SK-N-SH treated with all-trans-retinoic acid at 6 μM for 48 hours (cell line): ENCODE measurements around the gene NUP214.

Source experiments
- ATAC-seq: fragments of 200-7000 bp; cut with Tn5 transposase; 3 replicates; pipeline ENCODE4 v1.9.1; 2020; ENCODE audit warnings: mild to moderate bottlenecking, moderate library complexity
- ARNTL ChIP-seq: fragments of 450-650 bp; formaldehyde crosslinking; IDR thresholded peaks from 2 replicates; pipeline ENCODE4 v1.5.0; 2020; ENCODE audit warnings: low read depth, mild to moderate bottlenecking, moderate library complexity, borderline replicate concordance
- BACH2 ChIP-seq: fragments of 250-450 bp; sonication (Bioruptor Pico); IDR thresholded peaks from 2 replicates; pipeline ENCODE4 v1.9.0; 2021; ENCODE audit warnings: mild to moderate bottlenecking, borderline replicate concordance
- CSDC2 ChIP-seq: fragments of 250-450 bp; sonication (Bioruptor Pico); IDR thresholded peaks from 2 replicates; pipeline ENCODE4 v1.5.0; 2020; ENCODE audit warnings: mild to moderate bottlenecking, moderate library complexity
- CSRNP3 ChIP-seq: fragments of 250-450 bp; sonication (Bioruptor Pico); IDR thresholded peaks from 2 replicates; pipeline ENCODE4 v1.5.1; 2021; ENCODE audit warnings: mild to moderate bottlenecking, moderate library complexity
- ESRRG ChIP-seq: fragments of 250-450 bp; sonication (Bioruptor Pico); IDR thresholded peaks from 2 replicates; pipeline ENCODE4 v1.6.1; 2021; ENCODE audit warnings: mild to moderate bottlenecking
- GLIS3 ChIP-seq: fragments of 250-450 bp; sonication (Bioruptor Pico); IDR thresholded peaks from 2 replicates; pipeline ENCODE4 v1.5.0; 2020; ENCODE audit warnings: mild to moderate bottlenecking, moderate library complexity
- PPARA ChIP-seq: fragments of 250-450 bp; sonication (Bioruptor Pico); IDR thresholded peaks from 2 replicates; pipeline ENCODE4 v1.5.0; 2020; ENCODE audit warnings: mild to moderate bottlenecking, borderline replicate concordance
- RARB ChIP-seq: fragments of 250-450 bp; sonication (Bioruptor Pico); IDR thresholded peaks from 2 replicates; pipeline ENCODE4 v1.8.0; 2021; ENCODE audit warnings: mild to moderate bottlenecking, moderate library complexity
- SNAI2 ChIP-seq: fragments of 250-450 bp; sonication (Bioruptor Pico); IDR thresholded peaks from 2 replicates; pipeline ENCODE4 v1.5.0; 2020; ENCODE audit warnings: mild to moderate bottlenecking, moderate library complexity
- TCF4 ChIP-seq: fragments of 250-450 bp; sonication (Bioruptor Pico); IDR thresholded peaks from 2 replicates; pipeline ENCODE4 v1.8.0; 2021; ENCODE audit warnings: mild to moderate bottlenecking, moderate library complexity, borderline replicate concordance
- TOX ChIP-seq: fragments of 250-450 bp; sonication (Bioruptor Pico); IDR thresholded peaks from 2 replicates; pipeline ENCODE4 v1.8.0; 2021; ENCODE audit warnings: mild to moderate bottlenecking, moderate library complexity, borderline replicate concordance
- ZC3H10 ChIP-seq: fragments of 250-450 bp; sonication (Bioruptor Pico); IDR thresholded peaks from 2 replicates; pipeline ENCODE4 v1.5.1; 2021; ENCODE audit warnings: mild to moderate bottlenecking, moderate library complexity
- ZFP3 ChIP-seq: fragments of 250-450 bp; sonication (Bioruptor Pico); IDR thresholded peaks from 2 replicates; pipeline ENCODE4 v1.5.0; 2020; ENCODE audit warnings: mild to moderate bottlenecking, moderate library complexity
- ZNF565 ChIP-seq: fragments of 450-650 bp; formaldehyde crosslinking; conservative IDR thresholded peaks from 2 replicates; pipeline ENCODE4 v1.5.0; 2020; ENCODE audit warnings: low read depth, mild to moderate bottlenecking, moderate library complexity
- ZNF70 ChIP-seq: fragments of 450-650 bp; formaldehyde crosslinking; IDR thresholded peaks from 2 replicates; pipeline ENCODE4 v1.5.0; 2020; ENCODE audit warnings: mild to moderate bottlenecking, moderate library complexity
- TF ChIP-seq, protein P1 (sequence below): fragments of 250-450 bp; sonication (Bioruptor Pico); IDR thresholded peaks from 2 replicates; pipeline ENCODE4 v1.8.0; 2020; ENCODE audit warnings: mild to moderate bottlenecking, moderate library complexity, borderline replicate concordance
- TF ChIP-seq, protein P2 (sequence below): fragments of 250-450 bp; sonication (Bioruptor Pico); IDR thresholded peaks from 2 replicates; pipeline ENCODE4 v1.8.0; 2021; ENCODE audit warnings: low read depth, mild to moderate bottlenecking, moderate library complexity, borderline replicate concordance

Gene NUP214

DNA sequence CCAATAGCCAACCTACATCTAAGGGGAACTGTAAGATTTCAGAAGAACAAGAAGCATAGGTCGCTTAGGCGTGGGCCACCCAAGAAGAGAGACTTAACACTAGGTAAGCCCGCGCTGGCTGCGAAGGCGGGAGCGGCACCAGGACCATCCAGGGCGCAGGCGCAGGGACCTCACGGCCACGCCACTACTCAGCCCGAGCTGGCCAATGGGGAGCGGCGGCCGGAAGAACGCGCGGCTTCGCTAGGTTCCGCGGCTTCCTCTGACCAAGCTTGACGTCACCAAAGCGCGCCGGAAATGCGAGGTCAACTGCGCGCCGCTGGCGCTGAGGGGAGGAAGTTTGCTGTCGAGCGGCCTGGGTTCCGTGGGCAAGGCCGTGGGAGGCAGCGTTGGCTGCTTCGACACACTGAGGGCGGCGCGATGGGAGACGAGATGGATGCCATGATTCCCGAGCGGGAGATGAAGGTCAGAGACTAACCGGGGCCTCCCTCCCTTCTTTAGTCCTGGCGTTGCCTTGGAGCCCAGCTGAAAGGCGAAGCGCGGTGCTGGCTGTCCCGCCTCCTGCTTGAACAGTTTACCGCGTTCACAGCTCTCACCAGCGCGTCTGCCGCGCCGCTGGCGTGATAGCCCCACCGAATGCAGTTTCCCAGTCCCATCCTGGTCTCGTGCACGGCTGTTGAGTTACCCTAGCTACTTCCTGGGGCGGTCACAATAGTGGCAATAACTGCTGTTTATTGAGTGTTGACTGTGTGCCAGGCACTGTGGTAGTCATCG lies at the start of gene NUP214:
Gene NUP214, plus strand, starts transcription at position 299 of the 771 bp plus-strand sequence. Its CDS starts 119 bp downstream, at position 418.
- ATAC-seq = peak; percentile 100
- TF ChIP-seq PPARA (peak; percentile 50), TCF4 (no peak)

DNA sequence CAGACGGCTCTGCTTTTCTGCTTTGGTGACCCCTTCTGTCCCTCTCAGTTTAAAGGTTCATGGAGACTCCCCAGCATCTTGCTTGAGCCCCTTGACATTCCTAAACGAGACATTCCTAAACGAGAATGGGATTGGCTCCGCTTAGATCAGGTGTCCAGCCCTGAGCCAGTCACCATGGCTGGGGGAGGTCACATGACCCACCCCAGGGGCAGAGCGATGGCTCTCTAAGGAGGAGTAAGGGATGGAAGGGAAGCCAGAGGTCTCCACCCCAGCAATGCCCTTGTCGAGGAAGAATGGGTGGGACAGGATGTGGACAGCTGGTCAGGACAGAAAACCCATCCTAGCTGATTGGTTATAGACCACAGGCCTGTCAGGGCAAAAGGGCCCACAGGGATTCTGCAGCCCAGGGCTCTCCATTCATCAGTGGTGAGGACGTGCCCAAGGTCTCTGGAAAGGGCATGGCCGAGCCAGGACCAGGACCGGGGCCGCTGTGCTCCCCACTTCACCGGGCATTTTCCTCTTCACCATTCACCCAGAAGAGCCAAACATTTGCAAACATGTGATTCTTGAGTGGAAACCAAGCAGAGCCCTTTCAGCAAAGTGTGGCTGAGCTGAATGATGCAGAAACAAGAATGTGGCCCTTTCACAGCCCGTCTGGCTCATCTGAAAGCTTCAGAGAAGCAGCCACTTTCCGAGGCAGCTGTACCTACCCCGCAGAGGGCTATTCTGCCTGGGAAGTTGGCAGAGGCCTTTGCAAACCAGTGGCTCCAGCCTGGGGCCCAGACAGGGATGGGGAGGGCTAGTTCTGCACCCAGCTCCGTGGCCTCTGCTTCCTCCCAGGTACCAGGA lies 48.8 kb upstream of the NUP214 start:
- TF ChIP-seq CSRNP3 (CRISPR knock-in tag) (no peak), RARB (CRISPR knock-in tag) (no peak), SNAI2 (CRISPR knock-in tag) (no peak), TCF4 (no peak), CSDC2 (CRISPR knock-in tag) (no peak), ARNTL (CRISPR knock-in tag) (no peak), ZNF70 (CRISPR knock-in tag) (no peak), ZNF565 (CRISPR knock-in tag) (no peak), ESRRG (no peak), BACH2 (CRISPR knock-in tag) (no peak), PPARA (no peak), GLIS3 (no peak), ZFP3 (no peak), ZC3H10 (no peak)
- TF ChIP-seq, protein P1, sequence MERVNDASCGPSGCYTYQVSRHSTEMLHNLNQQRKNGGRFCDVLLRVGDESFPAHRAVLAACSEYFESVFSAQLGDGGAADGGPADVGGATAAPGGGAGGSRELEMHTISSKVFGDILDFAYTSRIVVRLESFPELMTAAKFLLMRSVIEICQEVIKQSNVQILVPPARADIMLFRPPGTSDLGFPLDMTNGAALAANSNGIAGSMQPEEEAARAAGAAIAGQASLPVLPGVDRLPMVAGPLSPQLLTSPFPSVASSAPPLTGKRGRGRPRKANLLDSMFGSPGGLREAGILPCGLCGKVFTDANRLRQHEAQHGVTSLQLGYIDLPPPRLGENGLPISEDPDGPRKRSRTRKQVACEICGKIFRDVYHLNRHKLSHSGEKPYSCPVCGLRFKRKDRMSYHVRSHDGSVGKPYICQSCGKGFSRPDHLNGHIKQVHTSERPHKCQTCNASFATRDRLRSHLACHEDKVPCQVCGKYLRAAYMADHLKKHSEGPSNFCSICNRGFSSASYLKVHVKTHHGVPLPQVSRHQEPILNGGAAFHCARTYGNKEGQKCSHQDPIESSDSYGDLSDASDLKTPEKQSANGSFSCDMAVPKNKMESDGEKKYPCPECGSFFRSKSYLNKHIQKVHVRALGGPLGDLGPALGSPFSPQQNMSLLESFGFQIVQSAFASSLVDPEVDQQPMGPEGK (CRISPR knock-in tag) = no peak
- TF ChIP-seq, protein P2, sequence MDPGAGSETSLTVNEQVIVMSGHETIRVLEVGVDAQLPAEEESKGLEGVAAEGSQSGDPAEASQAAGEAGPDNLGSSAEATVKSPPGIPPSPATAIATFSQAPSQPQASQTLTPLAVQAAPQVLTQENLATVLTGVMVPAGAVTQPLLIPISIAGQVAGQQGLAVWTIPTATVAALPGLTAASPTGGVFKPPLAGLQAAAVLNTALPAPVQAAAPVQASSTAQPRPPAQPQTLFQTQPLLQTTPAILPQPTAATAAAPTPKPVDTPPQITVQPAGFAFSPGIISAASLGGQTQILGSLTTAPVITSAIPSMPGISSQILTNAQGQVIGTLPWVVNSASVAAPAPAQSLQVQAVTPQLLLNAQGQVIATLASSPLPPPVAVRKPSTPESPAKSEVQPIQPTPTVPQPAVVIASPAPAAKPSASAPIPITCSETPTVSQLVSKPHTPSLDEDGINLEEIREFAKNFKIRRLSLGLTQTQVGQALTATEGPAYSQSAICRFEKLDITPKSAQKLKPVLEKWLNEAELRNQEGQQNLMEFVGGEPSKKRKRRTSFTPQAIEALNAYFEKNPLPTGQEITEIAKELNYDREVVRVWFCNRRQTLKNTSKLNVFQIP = no peak
- ATAC-seq = no peak

DNA sequence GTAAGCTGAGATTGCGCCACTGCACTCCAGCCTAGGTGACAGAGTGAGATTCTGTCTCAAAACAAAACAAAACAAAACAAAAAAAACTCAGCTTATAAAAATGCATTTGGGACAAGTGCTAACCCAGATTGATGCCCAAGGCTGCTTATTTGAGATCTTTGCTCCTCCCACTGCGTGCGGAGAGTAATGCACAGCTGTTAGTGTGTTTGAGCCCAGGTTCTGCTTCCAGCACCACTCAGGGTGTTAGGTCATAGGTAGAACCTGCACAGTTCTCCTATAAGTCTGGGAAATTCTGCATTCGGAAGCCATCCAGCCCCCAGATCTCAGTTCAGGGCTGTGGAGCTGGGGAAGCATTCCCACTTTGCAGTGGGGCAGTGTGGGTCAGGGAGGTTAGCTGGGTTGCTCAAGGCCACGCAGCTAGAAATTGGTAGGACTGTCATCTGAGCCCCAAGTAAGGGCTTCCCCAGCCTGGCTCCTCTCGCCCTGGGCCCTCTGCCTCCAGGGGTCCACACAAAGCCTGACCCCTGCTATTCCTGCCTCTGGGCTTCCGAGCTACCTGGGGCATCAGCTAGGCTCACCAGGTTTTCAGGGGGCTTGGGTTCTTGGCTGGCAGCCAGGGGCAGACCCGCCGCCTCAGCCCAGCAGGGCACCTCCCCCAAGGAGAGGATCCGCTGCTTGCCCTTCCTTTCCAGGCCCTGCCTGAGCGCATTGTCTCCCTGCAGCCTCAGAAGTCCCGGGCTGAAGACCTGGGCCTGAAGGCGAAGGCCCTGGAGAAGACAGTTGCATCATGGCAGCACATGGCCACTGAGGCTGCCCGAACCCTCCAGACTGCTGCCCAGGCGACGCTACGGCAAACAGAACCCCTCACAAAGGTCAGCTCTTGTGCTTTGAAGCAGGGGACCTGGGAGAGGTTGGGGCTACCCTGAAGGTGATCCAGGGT lies 46.7 kb upstream of the NUP214 start:
- no peak for ATAC-seq
- TF ChIP-seq BACH2 (CRISPR knock-in tag) = no peak

DNA sequence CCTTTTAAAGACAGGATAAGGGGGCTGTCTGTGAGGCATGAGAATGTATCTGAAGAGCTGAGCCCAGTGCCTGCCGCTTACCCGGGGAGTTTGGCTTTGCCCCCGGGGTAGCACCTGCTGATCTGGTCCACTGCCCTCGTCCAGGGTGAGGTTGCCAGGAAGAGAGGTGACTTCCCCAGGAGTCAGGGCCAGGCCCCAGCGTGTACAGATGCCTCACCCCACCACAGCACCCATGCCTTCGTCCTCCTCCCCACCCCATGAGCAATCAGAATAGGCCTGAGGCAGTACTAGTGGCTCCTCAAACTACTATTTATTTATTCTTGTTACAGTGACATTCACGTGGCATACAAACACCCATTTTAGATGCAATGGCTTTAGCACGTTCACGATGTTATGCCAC lies 44.8 kb upstream of the NUP214 start:
- no peak for TF ChIP-seq ZC3H10
- no peak for ATAC-seq

- TF ChIP-seq ZNF565 (CRISPR knock-in tag) (no peak), TOX (CRISPR knock-in tag) (no peak)
- ATAC-seq = no peak
These were observed 43.5 kb upstream of the NUP214 start for GRCh38 chr9:131081868-131082267.
